Stimulated activated CD8-positive, alpha-beta memory T cell treated with anti-CD3 and anti-CD28 coated beads, Interleukin-4, amount 100 ng/mL, for 1 hour (primary cell): ENCODE measurements around the gene CSTF1.

Experiments used
- DNase-seq, 2 donors: peaks; one replicate each; pipeline ENCODE4 v3.0.0-alpha.2; 2020; ENCODE audit warnings: low read depth in 2 of 2, low spot score in 1 of 2

Gene CSTF1

GRCh38 chr20:56449459-56449858, 57.0 kb downstream of the CSTF1 start:
- DNase-seq, result no peak

- DNase-seq, result no peak
These were observed 58.8 kb downstream of the CSTF1 start for GRCh38 chr20:56451056-56451765.

GRCh38 chr20:56453352-56453751, 60.9 kb downstream of the CSTF1 start:
- no peak for DNase-seq

- DNase-seq, result no peak
These were observed 62.3 kb downstream of the CSTF1 start for GRCh38 chr20:56454754-56455153.
